Measurements from ENCODE around the gene TTC36.
"Not testable (repeated sequence)": the region's sequence is repeated elsewhere in the genome, so short reads cannot be mapped to it uniquely, and the experiment has no call there.

Gene TTC36

GRCh38 chr11:118532852-118533768 is 5.8 kb downstream of the TTC36 start:
- no peak for DNase-seq

- DNase-seq: no peak
Measured at GRCh38 chr11:118533769-118534729, 6.8 kb downstream of the TTC36 start.

GRCh38 chr11:118535261-118535660 is 8.0 kb downstream of the TTC36 start:
- no peak for DNase-seq

- no peak for DNase-seq
Measured at GRCh38 chr11:118536726-118537125, 9.5 kb downstream of the TTC36 start.

- DNase-seq: no peak
Measured at GRCh38 chr11:118537409-118537980, 10.2 kb downstream of the TTC36 start.

GRCh38 chr11:118544010-118544646 is 16.9 kb downstream of the TTC36 start:
- no peak for DNase-seq

- no peak for DNase-seq
Measured at GRCh38 chr11:118544647-118545010, 17.4 kb downstream of the TTC36 start.

- no peak for DNase-seq
Measured at GRCh38 chr11:118545533-118545932, 18.3 kb downstream of the TTC36 start.

- no peak for DNase-seq
Measured at GRCh38 chr11:118547132-118547531, 19.9 kb downstream of the TTC36 start.

GRCh38 chr11:118552341-118552740 is 25.1 kb downstream of the TTC36 start:
- DNase-seq: no peak

GRCh38 chr11:118560806-118561205 is 33.5 kb downstream of the TTC36 start:
- DNase-seq: no peak

GRCh38 chr11:118565051-118565450 is 37.8 kb downstream of the TTC36 start:
- DNase-seq: no peak

GRCh38 chr11:118569670-118570069 is 42.4 kb downstream of the TTC36 start:
- no peak for DNase-seq

- DNase-seq: no peak
Measured at GRCh38 chr11:118570787-118571186, 43.5 kb downstream of the TTC36 start.

GRCh38 chr11:118571701-118572060 is 44.4 kb downstream of the TTC36 start:
- not testable (repeated sequence) for DNase-seq

- DNase-seq: peak; percentile 71 to 79
Measured at GRCh38 chr11:118572061-118572980, 45.0 kb downstream of the TTC36 start, which contains the start of gene ARCN1. Gene ARCN1, plus strand, starts transcription at chr11:118572409. Its CDS starts 139 bp downstream, at chr11:118572548.

GRCh38 chr11:118572981-118573550 is 45.8 kb downstream of the TTC36 start:
- peak; percentile 15 to 26 for DNase-seq

- no peak for DNase-seq
Measured at GRCh38 chr11:118574636-118575035, 47.4 kb downstream of the TTC36 start.

- DNase-seq: not testable (repeated sequence)
Measured at GRCh38 chr11:118577995-118578394, 50.7 kb downstream of the TTC36 start.

Measured in activated CD4-positive, alpha-beta T cell treated with anti-CD3 and anti-CD28 coated beads for 4 hours (primary cell).